Panc1 (cell line): ENCODE results near the gene ABCA6.

ENCODE experiments used
- SIN3A ChIP-seq: IDR thresholded peaks from 2 replicates; pipeline ENCODE4 v1.6.1; 2012; ENCODE audit warnings: low read depth, mild to moderate bottlenecking, low read length, moderate library complexity, borderline replicate concordance; ENCODE audit not compliant: insufficient read depth
- TF ChIP-seq, protein P1 (sequence below): fragments of 450-650 bp; IDR thresholded peaks from 2 replicates; pipeline ENCODE4 v1.5.1; 2017; ENCODE audit warnings: mild to moderate bottlenecking

DNA sequence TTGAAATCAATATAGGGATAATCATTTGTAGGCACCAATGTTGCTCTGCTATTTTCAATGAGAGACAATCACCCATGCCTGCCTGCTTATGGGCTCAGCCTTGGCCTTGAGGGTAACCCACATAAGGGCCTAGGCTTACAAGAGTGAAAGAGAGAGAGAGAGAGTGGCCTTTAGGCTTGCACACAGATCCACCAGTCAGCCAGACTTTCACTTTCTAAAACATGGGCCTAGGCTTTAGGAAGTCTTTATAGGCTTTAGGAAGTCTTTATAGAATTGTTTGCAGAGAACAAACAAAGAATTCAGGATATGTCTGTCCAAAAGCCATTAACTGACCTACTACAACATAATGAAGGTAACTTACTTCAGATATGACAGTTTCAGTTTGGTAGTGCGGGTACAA, 84.4 kb downstream of the ABCA6 start:
- TF ChIP-seq, protein P1, sequence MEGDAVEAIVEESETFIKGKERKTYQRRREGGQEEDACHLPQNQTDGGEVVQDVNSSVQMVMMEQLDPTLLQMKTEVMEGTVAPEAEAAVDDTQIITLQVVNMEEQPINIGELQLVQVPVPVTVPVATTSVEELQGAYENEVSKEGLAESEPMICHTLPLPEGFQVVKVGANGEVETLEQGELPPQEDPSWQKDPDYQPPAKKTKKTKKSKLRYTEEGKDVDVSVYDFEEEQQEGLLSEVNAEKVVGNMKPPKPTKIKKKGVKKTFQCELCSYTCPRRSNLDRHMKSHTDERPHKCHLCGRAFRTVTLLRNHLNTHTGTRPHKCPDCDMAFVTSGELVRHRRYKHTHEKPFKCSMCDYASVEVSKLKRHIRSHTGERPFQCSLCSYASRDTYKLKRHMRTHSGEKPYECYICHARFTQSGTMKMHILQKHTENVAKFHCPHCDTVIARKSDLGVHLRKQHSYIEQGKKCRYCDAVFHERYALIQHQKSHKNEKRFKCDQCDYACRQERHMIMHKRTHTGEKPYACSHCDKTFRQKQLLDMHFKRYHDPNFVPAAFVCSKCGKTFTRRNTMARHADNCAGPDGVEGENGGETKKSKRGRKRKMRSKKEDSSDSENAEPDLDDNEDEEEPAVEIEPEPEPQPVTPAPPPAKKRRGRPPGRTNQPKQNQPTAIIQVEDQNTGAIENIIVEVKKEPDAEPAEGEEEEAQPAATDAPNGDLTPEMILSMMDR = no peak
- no peak for TF ChIP-seq SIN3A
